Thyroid gland (tissue), 4 donors: ENCODE results near the gene ALDH6A1. TPM values are rescaled to one million over a fixed set of nuclear protein-coding genes. Genes with fewer than 3 reads are reported as not detected.

Source experiments
- DNase-seq, 2 donors: peaks; one replicate each; pipeline ENCODE4 v3.0.0-alpha.2; 2019
- H3K27ac ChIP-seq, 3 donors: fragments of 200-600 bp; sonication (generic); 1 replicate in 2 of 3; 2 replicates in 1 of 3; pipeline ENCODE4 v1.5.1; 2016 to 2019; ENCODE audit warnings: mild to moderate bottlenecking in 1 of 3, moderate library complexity in 1 of 3
- H3K27me3 ChIP-seq: fragments of 200-600 bp; sonication (generic); one replicate; pipeline ENCODE4 v1.5.1; 2019
- H3K36me3 ChIP-seq, 2 donors: fragments of 200-600 bp; sonication (generic); one replicate each; pipeline ENCODE4 v1.5.1; 2016 to 2019
- H3K4me1 ChIP-seq, 2 donors: fragments of 200-600 bp; sonication (generic); one replicate each; pipeline ENCODE4 v1.5.1; 2017 to 2019
- H3K4me3 ChIP-seq, 3 donors: fragments of 200-600 bp; sonication (generic); replicated peaks in 1 of 3; 1 replicate in 2 of 3; 2 replicates in 1 of 3; pipeline ENCODE4 v1.5.1; 2016; ENCODE audit warnings: mild to moderate bottlenecking in 1 of 3
- H3K9me3 ChIP-seq: fragments of 200-600 bp; sonication (generic); one replicate; pipeline ENCODE4 v1.5.1; 2017
- POLR2A ChIP-seq, 2 donors: fragments of 450-650 bp; IDR thresholded peaks; one replicate each; pipeline ENCODE4 v1.6.1; 2017; ENCODE audit warnings: antibody characterized with exemption in 2 of 2, mild to moderate bottlenecking in 2 of 2, moderate library complexity in 1 of 2
- WGBS, 2 donors: methylation state at CpG; one replicate each; pipeline ENCODE4 v1.1.5; 2017; 5-methylcytosine and 5-hydroxymethylcytosine counted together
- intact Hi-C: fragments of 100-400 bp; cut with DNase I; formaldehyde crosslinking; loops from one replicate; pipeline ENCODE4 v1.15.1; 2023
- total RNA-seq, 4 donors: library from RNA; depleted of rRNA; stranded (reverse); fragments of >200 nt; gene quantifications; one replicate each; pipeline ENCODE4 v1.2.3, GENCODE V29; 2016
- TF ChIP-seq, protein P1 (sequence below), 6 experiments: fragments of 200-600 bp in 3 of 6; fragments of 450-650 bp in 3 of 6; sonication (generic) in 3 of 6; IDR thresholded peaks; one replicate each; pipeline ENCODE4 v1.5.1; 2016 to 2019; ENCODE audit warnings: antibody characterized with exemption in 6 of 6, mild to moderate bottlenecking in 2 of 6, inconsistent platforms in 1 of 6, moderate library complexity in 1 of 6

ALDH6A1 gene
- total RNA-seq, 4 donors from 2014 or later: 31.4 to 58.0 (median 44.4) TPM

DNA sequence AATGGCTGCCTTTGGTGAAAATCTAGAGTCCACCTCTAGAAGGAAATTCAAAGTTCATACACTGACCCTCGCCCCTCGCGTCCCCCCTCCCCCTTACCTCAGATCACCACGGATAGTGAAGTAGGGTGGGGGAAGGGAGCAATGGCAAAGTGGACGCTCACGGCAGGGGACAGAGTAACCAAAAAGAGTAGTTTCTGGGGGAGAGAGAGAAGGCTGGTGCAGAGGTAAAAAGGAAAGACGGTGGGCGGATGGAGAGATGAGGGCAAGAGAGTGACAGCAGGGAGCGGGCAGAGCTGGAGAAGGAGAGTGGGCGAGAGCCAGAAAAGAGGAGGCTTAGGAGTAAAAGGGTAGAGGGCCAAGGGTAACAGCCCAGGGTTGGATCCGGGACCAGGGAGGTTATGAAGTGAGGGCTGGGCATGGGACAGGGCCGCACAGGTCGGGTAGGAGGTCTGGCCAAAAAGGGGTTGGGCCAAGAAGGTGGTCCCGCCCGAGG, 423 bp downstream of the ALDH6A1 start:
- no peak for DNase-seq
- peak overlapping the region; percentile 41 to 68 (median 62) for H3K4me3 ChIP-seq

GRCh38 chr14:74083161-74083560, 1.1 kb downstream of the ALDH6A1 start:
- 85 to 88% methylated on average over 3 of the region's 3 CpGs for WGBS, 2 donors
- H3K27ac ChIP-seq: peak overlapping the region in 1 of 3 donors; percentile 72
- H3K36me3 ChIP-seq: no peaks in the 10 kb centered on the region
- H3K4me3 ChIP-seq: peak overlapping the region in 1 of 3 donors; percentile 62
- H3K4me1 ChIP-seq: peaks cover 3 to 14% of the 10 kb centered on the region in 2 donors
- no peak for TF ChIP-seq POLR2A (IDR thresholded peaks at IDR 0.05)
- TF ChIP-seq, protein P1, sequence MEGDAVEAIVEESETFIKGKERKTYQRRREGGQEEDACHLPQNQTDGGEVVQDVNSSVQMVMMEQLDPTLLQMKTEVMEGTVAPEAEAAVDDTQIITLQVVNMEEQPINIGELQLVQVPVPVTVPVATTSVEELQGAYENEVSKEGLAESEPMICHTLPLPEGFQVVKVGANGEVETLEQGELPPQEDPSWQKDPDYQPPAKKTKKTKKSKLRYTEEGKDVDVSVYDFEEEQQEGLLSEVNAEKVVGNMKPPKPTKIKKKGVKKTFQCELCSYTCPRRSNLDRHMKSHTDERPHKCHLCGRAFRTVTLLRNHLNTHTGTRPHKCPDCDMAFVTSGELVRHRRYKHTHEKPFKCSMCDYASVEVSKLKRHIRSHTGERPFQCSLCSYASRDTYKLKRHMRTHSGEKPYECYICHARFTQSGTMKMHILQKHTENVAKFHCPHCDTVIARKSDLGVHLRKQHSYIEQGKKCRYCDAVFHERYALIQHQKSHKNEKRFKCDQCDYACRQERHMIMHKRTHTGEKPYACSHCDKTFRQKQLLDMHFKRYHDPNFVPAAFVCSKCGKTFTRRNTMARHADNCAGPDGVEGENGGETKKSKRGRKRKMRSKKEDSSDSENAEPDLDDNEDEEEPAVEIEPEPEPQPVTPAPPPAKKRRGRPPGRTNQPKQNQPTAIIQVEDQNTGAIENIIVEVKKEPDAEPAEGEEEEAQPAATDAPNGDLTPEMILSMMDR (IDR thresholded peaks at IDR 0.05): no peak
- no peaks in the 10 kb centered on the region for H3K9me3 ChIP-seq
- intact Hi-C loops: no loop called here
- no peaks in the 10 kb centered on the region for H3K27me3 ChIP-seq
- no peak for DNase-seq

More for the DNA sequence above, 423 bp downstream of the ALDH6A1 start:
- Histone ChIP-seq H3K4me1 (peaks cover 3 to 14% of the 10 kb centered on the region in 2 donors), H3K27me3 (no peaks in the 10 kb centered on the region), H3K27ac (peak overlapping the region; percentile 48 to 76 (median 72)), H3K36me3 (no peaks in the 10 kb centered on the region), H3K9me3 (no peaks in the 10 kb centered on the region)
- TF ChIP-seq POLR2A (IDR thresholded peaks at IDR 0.05): no peak
- TF ChIP-seq, protein P1 (IDR thresholded peaks at IDR 0.05): no peak
- WGBS, 2 donors: 0 to 1% methylated on average over 14 to 15 of the region's 15 CpGs
- intact Hi-C loops: no loop called here

- Histone ChIP-seq H3K27me3 (no peaks in the 10 kb centered on the region), H3K36me3 (no peaks in the 10 kb centered on the region), H3K4me3 (no peak overlapping the region), H3K27ac (no peak overlapping the region), H3K9me3 (no peaks in the 10 kb centered on the region), H3K4me1 (peaks cover 3 to 14% of the 10 kb centered on the region in 2 donors)
- intact Hi-C loops: no loop called here
- DNase-seq: no peak
- 92 to 96% methylated on average over 3 of the region's 3 CpGs for WGBS, 2 donors
- TF ChIP-seq, protein P1 (IDR thresholded peaks at IDR 0.05): no peak
These were observed 2.8 kb downstream of the ALDH6A1 start for GRCh38 chr14:74081491-74081890.

GRCh38 chr14:74080820-74081460, 3.3 kb downstream of the ALDH6A1 start:
- WGBS, 2 donors: 62 to 70% methylated on average over 4 of the region's 4 CpGs
- no peak overlapping the region for H3K27ac ChIP-seq

GRCh38 chr14:74077401-74077800, 6.9 kb downstream of the ALDH6A1 start:
- Histone ChIP-seq H3K4me1 (no peaks in the 10 kb centered on the region), H3K4me3 (no peak overlapping the region), H3K9me3 (no peaks in the 10 kb centered on the region), H3K27ac (no peak overlapping the region), H3K27me3 (no peaks in the 10 kb centered on the region), H3K36me3 (peaks cover 0 to 3% of the 10 kb centered on the region in 2 donors)
- intact Hi-C loops: no loop called here
- WGBS, 2 donors: 92 to 100% methylated on average over 1 of the region's 1 CpG
- no peak for TF ChIP-seq POLR2A (IDR thresholded peaks at IDR 0.05)
- TF ChIP-seq, protein P1 (IDR thresholded peaks at IDR 0.05): no peak
- no peak for DNase-seq

More at GRCh38 chr14:74080820-74081460, 3.3 kb downstream of the ALDH6A1 start:
- DNase-seq: no peak
- H3K4me1 ChIP-seq: peaks cover 3 to 13% of the 10 kb centered on the region in 2 donors
- H3K9me3 ChIP-seq: no peaks in the 10 kb centered on the region
- intact Hi-C loops: no loop called here
- H3K4me3 ChIP-seq: no peak overlapping the region
- H3K36me3 ChIP-seq: no peaks in the 10 kb centered on the region
- TF ChIP-seq, protein P1 (IDR thresholded peaks at IDR 0.05): no peak
- no peak for TF ChIP-seq POLR2A (IDR thresholded peaks at IDR 0.05)
- no peaks in the 10 kb centered on the region for H3K27me3 ChIP-seq
